IgD-negative memory B cell (primary cell): ENCODE results near the gene FRY. TPM values are rescaled to one million over a fixed set of nuclear protein-coding genes. Genes with fewer than 3 reads are reported as not detected.

Experiments
- H3K27ac Mint-ChIP-seq, 3 donors: one replicate each; pipeline ENCODE4 v1.8.0; 2020 to 2022; ENCODE audit warnings: mild to moderate bottlenecking in 3 of 3, mixed read lengths in 3 of 3, moderate library complexity in 1 of 3
- H3K27me3 Mint-ChIP-seq: one replicate; pipeline ENCODE4 v1.8.0; 2021; ENCODE audit warnings: mixed read lengths
- H3K36me3 Mint-ChIP-seq: one replicate; pipeline ENCODE4 v1.8.0; 2020; ENCODE audit warnings: mild to moderate bottlenecking, mixed read lengths
- H3K4me1 Mint-ChIP-seq, 3 donors: one replicate each; pipeline ENCODE4 v1.8.0; 2020 to 2022; ENCODE audit warnings: mixed read lengths in 3 of 3, mild to moderate bottlenecking in 1 of 3
- H3K4me3 Mint-ChIP-seq, 4 donors: one replicate each; pipeline ENCODE4 v1.8.0; 2020 to 2022; ENCODE audit warnings: mild to moderate bottlenecking in 4 of 4, mixed read lengths in 4 of 4, moderate library complexity in 3 of 4
- H3K9me3 Mint-ChIP-seq, 3 donors: one replicate each; pipeline ENCODE4 v1.8.0; 2020 to 2021; ENCODE audit warnings: mixed read lengths in 3 of 3, mild to moderate bottlenecking in 1 of 3
- polyA plus RNA-seq: library from polyadenylated mRNA; unstranded; fragments of 300-500 nt; fragmentation: Illumina TruSeq; gene quantifications from one replicate; pipeline ENCODE4 v1.2.3, GENCODE V29; 2021

FRY gene
- polyA plus RNA-seq, 1 donor from 2014 or later = 1.2 TPM

DNA sequence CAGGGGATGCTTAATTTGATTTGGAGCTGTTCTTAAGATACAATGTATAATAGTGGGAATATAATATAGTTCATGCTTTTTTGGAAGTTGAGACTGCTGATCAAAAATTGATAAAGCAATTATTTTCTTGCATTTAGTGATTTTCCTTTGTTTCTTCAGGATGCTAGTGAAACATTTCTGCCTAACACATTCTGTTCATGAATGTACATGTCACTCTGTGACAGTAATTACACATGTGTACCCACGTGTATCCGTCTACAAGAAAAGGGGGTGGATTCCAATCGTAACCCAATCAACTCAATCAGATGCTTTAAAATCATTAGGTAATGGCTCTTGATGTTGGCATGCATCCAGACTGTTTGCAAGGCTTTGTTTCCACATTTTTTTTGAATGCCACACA lies 5.0 kb upstream of the FRY start:
- Mint-ChIP-seq H3K4me3 (no peak overlapping the region), H3K9me3 (no peaks in the 10 kb centered on the region), H3K27ac (no peak overlapping the region), H3K36me3 (no peaks in the 10 kb centered on the region), H3K4me1 (peaks cover 7 to 8% (median 8%) of the 10 kb centered on the region in 3 donors), H3K27me3 (peaks cover 5% of the 10 kb centered on the region)

- no peak overlapping the region for H3K27ac Mint-ChIP-seq
- H3K27me3 Mint-ChIP-seq = peaks cover 10% of the 10 kb centered on the region
- peaks cover 12 to 20% (median 16%) of the 10 kb centered on the region in 3 donors for H3K4me1 Mint-ChIP-seq
- no peaks in the 10 kb centered on the region for H3K9me3 Mint-ChIP-seq
- no peaks in the 10 kb centered on the region for H3K36me3 Mint-ChIP-seq
- no peak overlapping the region for H3K4me3 Mint-ChIP-seq
These were observed 2.9 kb upstream of the FRY start for GRCh38 chr13:32028711-32029110.

DNA sequence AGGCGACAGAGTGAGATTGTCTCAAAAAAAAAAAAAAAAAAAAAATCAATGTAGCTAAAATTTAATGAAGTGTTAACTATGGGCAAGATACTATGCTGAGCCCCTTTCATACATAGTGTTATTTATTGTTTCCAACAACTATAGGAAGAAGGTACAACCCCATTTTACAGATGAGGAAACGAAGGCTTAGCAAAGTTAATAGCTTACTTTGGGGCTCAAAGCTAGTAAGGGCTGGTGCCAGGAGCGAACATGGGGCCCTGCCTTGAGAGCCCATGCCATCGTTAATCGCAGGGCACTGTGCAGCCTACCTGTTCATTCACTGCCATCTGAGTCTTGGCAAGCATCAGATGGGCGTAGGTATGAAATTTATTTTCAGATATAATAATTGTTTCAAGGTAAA lies 1.9 kb upstream of the FRY start:
- H3K36me3 Mint-ChIP-seq = no peaks in the 10 kb centered on the region
- peak overlapping the region in 1 of 4 donors; percentile 98 for H3K4me3 Mint-ChIP-seq
- H3K9me3 Mint-ChIP-seq = no peaks in the 10 kb centered on the region
- peaks cover 13% of the 10 kb centered on the region for H3K27me3 Mint-ChIP-seq
- H3K27ac Mint-ChIP-seq = no peak overlapping the region
- peaks cover 15 to 21% (median 18%) of the 10 kb centered on the region in 3 donors for H3K4me1 Mint-ChIP-seq

DNA sequence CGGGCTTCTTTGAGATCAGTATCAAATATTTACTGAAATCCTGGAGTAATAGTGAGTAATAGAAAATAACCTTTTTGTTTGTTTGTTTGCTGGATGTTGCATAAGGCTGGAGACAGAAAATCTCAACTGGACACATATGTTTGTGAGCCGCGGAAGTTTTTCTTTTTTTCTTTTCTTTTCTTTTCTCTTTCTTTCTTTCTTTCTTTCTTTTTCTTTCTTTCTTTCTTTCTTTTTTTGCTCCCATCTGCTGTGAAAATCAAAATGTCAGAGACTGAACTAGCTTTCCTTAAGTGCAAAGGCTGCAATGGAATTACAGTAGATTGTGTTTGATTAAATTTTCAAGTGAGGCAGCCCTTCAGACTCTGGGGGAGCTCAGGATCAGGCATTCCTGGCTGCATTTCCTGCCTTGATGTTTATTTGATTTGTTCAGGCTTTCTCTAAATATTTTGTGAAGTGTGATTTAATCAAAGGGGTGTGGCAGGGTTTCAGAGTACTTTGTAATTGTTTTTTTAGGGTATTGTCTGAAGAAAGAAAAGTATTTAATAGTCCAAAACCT lies 319 bp downstream of the FRY start:
- Mint-ChIP-seq H3K4me1 (peaks cover 15 to 27% (median 20%) of the 10 kb centered on the region in 3 donors), H3K36me3 (no peaks in the 10 kb centered on the region), H3K9me3 (no peaks in the 10 kb centered on the region), H3K27me3 (peaks cover 15% of the 10 kb centered on the region), H3K27ac (peak overlapping the region; percentile 66 to 91 (median 85)), H3K4me3 (peak overlapping the region; percentile 93 to 98 (median 96))

GRCh38 chr13:32032759-32033158 lies 1.2 kb downstream of the FRY start:
- Mint-ChIP-seq H3K27ac (no peak overlapping the region), H3K9me3 (no peaks in the 10 kb centered on the region), H3K4me3 (peak overlapping the region in 1 of 4 donors; percentile 98), H3K4me1 (peaks cover 16 to 27% (median 21%) of the 10 kb centered on the region in 3 donors), H3K36me3 (no peaks in the 10 kb centered on the region), H3K27me3 (peaks cover 15% of the 10 kb centered on the region)

GRCh38 chr13:32033744-32034143 lies 2.2 kb downstream of the FRY start:
- Mint-ChIP-seq H3K27ac (no peak overlapping the region), H3K4me3 (peak overlapping the region in 3 of 4 donors; percentile 8 to 98 (median 38)), H3K36me3 (no peaks in the 10 kb centered on the region), H3K4me1 (peaks cover 14 to 27% (median 21%) of the 10 kb centered on the region in 3 donors), H3K27me3 (peaks cover 15% of the 10 kb centered on the region), H3K9me3 (no peaks in the 10 kb centered on the region)

DNA sequence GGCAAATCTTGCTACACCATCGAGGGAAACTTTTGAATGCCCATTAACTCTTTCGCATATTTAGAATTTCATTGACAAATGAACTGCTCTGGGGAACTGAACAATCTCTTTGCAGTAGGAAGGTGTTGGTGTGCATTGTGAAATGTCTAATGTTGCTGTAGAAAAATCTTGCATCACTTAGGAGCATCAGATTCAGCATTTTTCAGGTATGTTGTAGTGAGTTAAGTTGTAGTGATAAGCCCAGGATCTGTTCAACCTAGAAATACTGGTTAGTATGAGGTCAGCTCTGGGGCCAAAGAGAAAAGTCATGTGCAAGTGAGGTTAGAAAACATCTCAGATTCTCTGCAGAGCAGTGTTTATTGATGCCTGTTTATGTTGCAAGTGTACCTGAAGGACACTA lies 4.1 kb downstream of the FRY start:
- no peaks in the 10 kb centered on the region for H3K36me3 Mint-ChIP-seq
- H3K9me3 Mint-ChIP-seq = no peaks in the 10 kb centered on the region
- H3K4me1 Mint-ChIP-seq = peaks cover 12 to 24% (median 18%) of the 10 kb centered on the region in 3 donors
- peak overlapping the region in 2 of 4 donors; percentile 24 to 39 for H3K4me3 Mint-ChIP-seq
- peaks cover 14% of the 10 kb centered on the region for H3K27me3 Mint-ChIP-seq
- no peak overlapping the region for H3K27ac Mint-ChIP-seq

GRCh38 chr13:32036126-32036695 lies 4.6 kb downstream of the FRY start:
- peaks cover 10 to 21% (median 16%) of the 10 kb centered on the region in 3 donors for H3K4me1 Mint-ChIP-seq
- H3K9me3 Mint-ChIP-seq = no peaks in the 10 kb centered on the region
- H3K4me3 Mint-ChIP-seq = peak overlapping the region in 3 of 4 donors; percentile 24 to 76 (median 56)
- H3K27ac Mint-ChIP-seq = peak overlapping the region in 2 of 3 donors; percentile 51 to 83
- no peaks in the 10 kb centered on the region for H3K36me3 Mint-ChIP-seq
- peaks cover 12% of the 10 kb centered on the region for H3K27me3 Mint-ChIP-seq

DNA sequence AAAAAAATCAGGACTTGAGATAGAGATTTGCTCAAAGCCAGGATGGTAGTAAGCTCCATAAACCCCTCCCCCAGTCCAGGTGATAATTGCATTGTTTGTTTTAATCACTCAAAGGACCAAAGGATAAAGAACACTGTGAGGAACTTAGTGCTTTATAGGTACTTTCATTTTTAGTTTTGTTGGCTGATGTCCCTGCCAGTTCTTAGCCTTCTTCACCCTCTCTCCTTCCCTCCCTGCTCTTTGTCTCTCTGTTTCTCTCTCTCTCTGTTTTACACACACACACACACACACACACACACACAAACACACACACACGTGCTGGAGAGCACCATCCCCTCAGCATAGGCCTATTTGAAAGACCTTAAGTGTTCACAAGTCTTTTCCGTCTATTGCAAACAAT lies 5.2 kb downstream of the FRY start:
- Mint-ChIP-seq H3K4me3 (peak overlapping the region; percentile 24 to 76 (median 42)), H3K27me3 (peaks cover 9% of the 10 kb centered on the region), H3K27ac (peak overlapping the region in 2 of 3 donors; percentile 51 to 83), H3K4me1 (peaks cover 10 to 23% (median 16%) of the 10 kb centered on the region in 3 donors), H3K36me3 (no peaks in the 10 kb centered on the region), H3K9me3 (no peaks in the 10 kb centered on the region)

GRCh38 chr13:32037471-32037870 lies 5.9 kb downstream of the FRY start:
- no peak overlapping the region for H3K4me3 Mint-ChIP-seq
- no peaks in the 10 kb centered on the region for H3K36me3 Mint-ChIP-seq
- peaks cover 8 to 22% (median 12%) of the 10 kb centered on the region in 3 donors for H3K4me1 Mint-ChIP-seq
- H3K9me3 Mint-ChIP-seq = no peaks in the 10 kb centered on the region
- H3K27ac Mint-ChIP-seq = no peak overlapping the region
- peaks cover 5% of the 10 kb centered on the region for H3K27me3 Mint-ChIP-seq

- peaks cover 8 to 25% (median 14%) of the 10 kb centered on the region in 3 donors for H3K4me1 Mint-ChIP-seq
- H3K27me3 Mint-ChIP-seq = peaks cover 5% of the 10 kb centered on the region
- no peaks in the 10 kb centered on the region for H3K36me3 Mint-ChIP-seq
- H3K27ac Mint-ChIP-seq = peak overlapping the region in 1 of 3 donors; percentile 48
- no peak overlapping the region for H3K4me3 Mint-ChIP-seq
- peaks cover 0 to 2% (median 0%) of the 10 kb centered on the region in 3 donors for H3K9me3 Mint-ChIP-seq
These were observed 6.8 kb downstream of the FRY start for GRCh38 chr13:32038343-32038742.

DNA sequence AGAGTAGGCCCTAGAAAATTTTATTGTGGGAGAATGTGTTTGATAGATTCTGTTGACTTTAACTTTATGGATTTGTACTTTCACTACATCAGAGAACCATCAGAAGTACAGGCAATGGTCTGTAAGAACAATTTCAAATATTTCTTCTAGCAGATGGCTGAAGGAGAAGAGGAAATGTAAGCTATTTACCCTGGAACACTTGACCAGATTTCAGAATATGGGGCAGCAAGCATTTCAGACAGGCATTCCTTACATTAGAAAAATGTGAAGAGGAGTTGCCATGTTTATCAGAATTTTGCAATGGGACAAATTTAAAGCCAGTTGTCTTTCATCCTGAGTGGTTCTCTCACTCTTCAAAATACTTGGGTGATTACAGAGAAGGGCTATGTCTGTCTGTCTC lies 7.5 kb downstream of the FRY start:
- Mint-ChIP-seq H3K27me3 (peaks cover 5% of the 10 kb centered on the region), H3K4me1 (peaks cover 6 to 23% (median 9%) of the 10 kb centered on the region in 3 donors), H3K36me3 (no peaks in the 10 kb centered on the region), H3K4me3 (no peak overlapping the region), H3K9me3 (peaks cover 0 to 2% (median 0%) of the 10 kb centered on the region in 3 donors), H3K27ac (no peak overlapping the region)

- Mint-ChIP-seq H3K4me3 (no peak overlapping the region), H3K9me3 (peaks cover 0 to 2% (median 0%) of the 10 kb centered on the region in 3 donors), H3K27ac (no peak overlapping the region), H3K27me3 (peaks cover 4% of the 10 kb centered on the region), H3K4me1 (peaks cover 4 to 23% (median 9%) of the 10 kb centered on the region in 3 donors), H3K36me3 (no peaks in the 10 kb centered on the region)
These were observed 8.0 kb downstream of the FRY start for GRCh38 chr13:32039528-32039927.

GRCh38 chr13:32040052-32040642 lies 8.6 kb downstream of the FRY start:
- H3K4me1 Mint-ChIP-seq = peaks cover 4 to 23% (median 9%) of the 10 kb centered on the region in 3 donors
- H3K9me3 Mint-ChIP-seq = peaks cover 0 to 2% (median 0%) of the 10 kb centered on the region in 3 donors
- no peaks in the 10 kb centered on the region for H3K27me3 Mint-ChIP-seq
- H3K27ac Mint-ChIP-seq = peak overlapping the region in 1 of 3 donors; percentile 11
- no peak overlapping the region for H3K4me3 Mint-ChIP-seq
- H3K36me3 Mint-ChIP-seq = no peaks in the 10 kb centered on the region

DNA sequence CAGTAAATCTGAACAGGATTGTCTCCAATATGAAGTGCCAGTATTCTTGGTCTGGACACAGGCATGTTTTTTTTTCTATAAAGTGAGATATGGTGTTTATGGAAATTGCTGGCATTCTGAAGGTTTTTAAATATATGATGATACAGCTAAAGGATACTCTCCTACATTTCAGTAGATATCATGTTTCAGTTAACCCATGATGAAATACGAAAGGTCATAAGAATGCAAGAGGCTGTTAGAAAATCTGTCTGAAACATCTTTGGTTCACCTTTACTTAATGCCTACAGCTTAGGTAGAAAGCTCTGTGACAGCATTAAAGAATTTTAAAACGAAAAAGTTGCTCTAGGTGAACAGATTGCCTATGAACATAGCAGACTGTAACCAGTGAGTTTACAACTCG lies 9.1 kb downstream of the FRY start:
- Mint-ChIP-seq H3K4me1 (peaks cover 4 to 23% (median 9%) of the 10 kb centered on the region in 3 donors), H3K27ac (peak overlapping the region in 1 of 3 donors; percentile 11), H3K4me3 (no peak overlapping the region), H3K9me3 (peaks cover 0 to 2% (median 0%) of the 10 kb centered on the region in 3 donors), H3K36me3 (no peaks in the 10 kb centered on the region), H3K27me3 (no peaks in the 10 kb centered on the region)
